ENCODE measurements around the gene PNP. TPM values are rescaled to one million over a fixed set of nuclear protein-coding genes. Genes with fewer than 3 reads are reported as not detected.

PNP gene
- total RNA-seq, 1 donor from 2014 or later: 17.4 TPM

- intact Hi-C loops (cut with DNase I): no loop called here
- DNase-seq (ENCODE audit: low spot score): no peak
These were observed 54.8 kb downstream of the PNP start for GRCh38 chr14:20524027-20524426.

Other genes starting within 250 kb of the PNP start
- not detected for gene OR11H6, start 245.7 kb upstream of the PNP start, total RNA-seq
- not detected for gene OR11H7, start 240.4 kb upstream of the PNP start, total RNA-seq
- not detected for gene OR11H4, start 230.1 kb upstream of the PNP start, total RNA-seq
- 11.1 TPM for gene TTC5, start 163.5 kb upstream of the PNP start, total RNA-seq
- gene CCNB1IP1, start 136.1 kb upstream of the PNP start, total RNA-seq: 61.3 TPM
- gene PARP2, start 125.8 kb upstream of the PNP start, total RNA-seq: 15.2 TPM
- gene TEP1, start 55.9 kb upstream of the PNP start, total RNA-seq: 15.7 TPM
- 0.35 TPM for gene KLHL33, start 33.2 kb upstream of the PNP start, total RNA-seq
- 21.2 TPM for gene OSGEP, start 14.6 kb upstream of the PNP start, total RNA-seq
- gene APEX1, start 14.2 kb upstream of the PNP start, total RNA-seq: 66.0 TPM
- gene PIP4P1, start 8.0 kb upstream of the PNP start, total RNA-seq: 18.2 TPM
- 0.48 TPM for gene RNASE10, start 36.1 kb downstream of the PNP start, total RNA-seq
- gene RNASE9, start 91.6 kb downstream of the PNP start, total RNA-seq: not detected
- gene RNASE11, start 118.6 kb downstream of the PNP start, total RNA-seq: not detected
- gene RNASE12, start 122.0 kb downstream of the PNP start, total RNA-seq: not detected
- gene OR6S1, start 172.3 kb downstream of the PNP start, total RNA-seq: not detected
- gene RNASE4, start 215.2 kb downstream of the PNP start, total RNA-seq: 5.6 TPM
- 2.7 TPM for gene ANG, start 219.4 kb downstream of the PNP start, total RNA-seq

All from cardiac septum (tissue), 1 donor.